Neural cell (in vitro differentiated cells): ENCODE data around the gene BRINP2. TPM values are rescaled to one million over a fixed set of nuclear protein-coding genes. Genes with fewer than 3 reads are reported as not detected.

Experiments
- H2AFZ ChIP-seq: fragments of 200-600, 300-800 bp; sonication (generic), shearing (Covaris generic); 2 replicates; pipeline ENCODE4 v1.6.0; 2014; ENCODE audit warnings: low read depth, mild to moderate bottlenecking, antibody characterized with exemption, low read length, moderate library complexity
- H3F3A ChIP-seq: fragments of 200-600 bp; shearing (Covaris generic); 2 replicates; pipeline ENCODE4 v1.6.1; 2016; ENCODE audit warnings: mild to moderate bottlenecking, moderate library complexity, mixed read lengths, antibody characterized with exemption, low read length; ENCODE audit not compliant: insufficient read depth, poor library complexity, severe bottlenecking
- H3K27ac ChIP-seq: fragments of 200-600, 300-800 bp; sonication (generic), shearing (Covaris generic); 2 replicates; pipeline ENCODE4 v1.5.1; 2014; ENCODE audit warnings: mild to moderate bottlenecking, low read length, moderate library complexity
- H3K27me3 ChIP-seq: fragments of 300-800, 200-600 bp; sonication (generic), shearing (Covaris generic); 2 replicates; pipeline ENCODE4 v1.6.0; 2014; ENCODE audit warnings: mild to moderate bottlenecking, low read depth, low read length, moderate library complexity; ENCODE audit not compliant: insufficient read depth
- H3K36me3 ChIP-seq: fragments of 300-800, 200-600 bp; sonication (generic), shearing (Covaris generic); 2 replicates; pipeline ENCODE4 v1.5.1; 2014; ENCODE audit warnings: mild to moderate bottlenecking, antibody characterized with exemption, low read length, moderate library complexity; ENCODE audit not compliant: insufficient read depth
- H3K4me2 ChIP-seq: fragments of 300-800, 200-600 bp; sonication (generic), shearing (Covaris generic); 2 replicates; pipeline ENCODE4 v1.6.0; 2014; ENCODE audit warnings: mild to moderate bottlenecking, low read length
- H3K4me3 ChIP-seq: fragments of 300-800, 200-600 bp; sonication (generic), shearing (Covaris generic); 2 replicates; pipeline ENCODE4 v1.5.1; 2014; ENCODE audit warnings: mild to moderate bottlenecking, low read length, moderate library complexity
- H3K79me2 ChIP-seq: fragments of 200-600 bp; shearing (Covaris generic); replicated peaks from 2 replicates; pipeline ENCODE4 v1.6.0; 2014; ENCODE audit warnings: mild to moderate bottlenecking, low read length, moderate library complexity; ENCODE audit not compliant: insufficient read depth
- H3K9ac ChIP-seq: fragments of 300-800, 200-600 bp; sonication (generic), shearing (Covaris generic); 2 replicates; pipeline ENCODE4 v1.6.1; 2016; ENCODE audit warnings: mild to moderate bottlenecking, low read length, mixed read lengths
- H3K9me2 ChIP-seq: fragments of 200-600 bp; shearing (Covaris generic); 2 replicates; pipeline ENCODE4 v1.6.1; 2016; ENCODE audit warnings: mild to moderate bottlenecking, low read length, mixed read lengths; ENCODE audit not compliant: insufficient read depth
- H3K9me3 ChIP-seq: fragments of 200-600, 300-800 bp; sonication (generic), shearing (Covaris generic); 2 replicates; pipeline ENCODE4 v1.6.1; 2016; ENCODE audit warnings: mild to moderate bottlenecking, mixed run types, low read length, moderate library complexity, mixed read lengths
- H4K20me1 ChIP-seq: fragments of 200-600 bp; shearing (Covaris generic); 2 replicates; pipeline ENCODE4 v1.6.1; 2016; ENCODE audit warnings: mild to moderate bottlenecking, mixed run types; ENCODE audit not compliant: insufficient read depth
- CTCF ChIP-seq: fragments of 450-650 bp; IDR thresholded peaks from 2 replicates; pipeline ENCODE4 v1.5.1; 2014; ENCODE audit warnings: antibody characterized with exemption, mild to moderate bottlenecking, moderate library complexity; ENCODE audit not compliant: poor library complexity, severe bottlenecking
- EP300 ChIP-seq: fragments of 450-650 bp; conservative IDR thresholded peaks from 2 replicates; pipeline ENCODE4 v1.6.1; 2014; ENCODE audit warnings: antibody characterized with exemption, mild to moderate bottlenecking, moderate library complexity; ENCODE audit not compliant: poor library complexity, severe bottlenecking
- EZH2 ChIP-seq: fragments of 200-600, 300-800 bp; shearing (Covaris generic), sonication (generic); IDR thresholded peaks from 2 replicates; pipeline ENCODE4 v1.6.1; 2014; ENCODE audit warnings: antibody characterized with exemption, low read length, borderline replicate concordance, mild to moderate bottlenecking; ENCODE audit not compliant: insufficient read depth, poor library complexity, severe bottlenecking
- MXI1 ChIP-seq: fragments of 450-650 bp; conservative IDR thresholded peaks from 2 replicates; pipeline ENCODE4 v1.6.1; 2014; ENCODE audit warnings: antibody characterized with exemption, mild to moderate bottlenecking; ENCODE audit not compliant: poor library complexity, severe bottlenecking
- POLR2AphosphoS5 ChIP-seq: IDR thresholded peaks from 2 replicates; pipeline ENCODE4 v1.6.1; 2012
- RAD21 ChIP-seq: fragments of 450-650 bp; conservative IDR thresholded peaks from 2 replicates; pipeline ENCODE4 v1.6.1; 2014; ENCODE audit warnings: antibody characterized with exemption, mild to moderate bottlenecking, moderate library complexity
- REST ChIP-seq: IDR thresholded peaks from 2 replicates; pipeline ENCODE4 v1.6.1; 2012; ENCODE audit warnings: borderline replicate concordance
- SMC3 ChIP-seq: fragments of 450-650 bp; conservative IDR thresholded peaks from 2 replicates; pipeline ENCODE4 v1.6.1; 2014; ENCODE audit warnings: antibody characterized with exemption, mild to moderate bottlenecking, moderate library complexity; ENCODE audit not compliant: poor library complexity
- TAF1 ChIP-seq: IDR thresholded peaks from 2 replicates; pipeline ENCODE4 v1.6.1; 2012; ENCODE audit warnings: low read depth
- polyA plus RNA-seq: library from polyadenylated mRNA; depleted of rRNA; stranded (reverse); fragments of >200 nt; gene quantifications from 2 replicates; pipeline ENCODE4 v1.2.3, GENCODE V29; 2014

BRINP2 gene
- polyA plus RNA-seq, 1 donor from 2014 or later = 12.9 TPM

- H3K36me3 ChIP-seq = no peaks in the 10 kb centered on the region
- H3K4me2 ChIP-seq = peak within 1 kb of the TSS; percentile 76
- peak within 1 kb of the TSS; percentile 80 for H3K27ac ChIP-seq
- H3K27me3 ChIP-seq = no peaks in the 10 kb centered on the region
- H4K20me1 ChIP-seq = no peaks in the 10 kb centered on the region
- no peaks in the 10 kb centered on the region for H3K9me2 ChIP-seq
- H2AFZ ChIP-seq = peak within 1 kb of the TSS; percentile 83
- peaks cover 34% of the 10 kb centered on the region for H3K79me2 ChIP-seq
- H3K9ac ChIP-seq = peak within 1 kb of the TSS; percentile 86
- H3F3A ChIP-seq = peaks cover 3% of the 10 kb centered on the region
- peak; percentile 43 for TF ChIP-seq MXI1
- peak; percentile 75 for TF ChIP-seq REST
- TF ChIP-seq RAD21 = peak; percentile 29
- TF ChIP-seq TAF1 = no peak
- TF ChIP-seq SMC3 = peak; percentile 38
- peak; percentile 45 for TF ChIP-seq POLR2AphosphoS5
- TF ChIP-seq CTCF = peak; percentile 47
- TF ChIP-seq EZH2 = no peak
- H3K9me3 ChIP-seq = no peaks in the 10 kb centered on the region
- peak within 1 kb of the TSS; percentile 82 for H3K4me3 ChIP-seq
Measured at GRCh38 chr1:177164380-177165068, 6.2 kb upstream of the BRINP2 start, which contains the start of gene ASTN1. Gene ASTN1 (minus strand): TSS chr1:177164712. CDS start chr1:177164676, 36 bp downstream.

DNA sequence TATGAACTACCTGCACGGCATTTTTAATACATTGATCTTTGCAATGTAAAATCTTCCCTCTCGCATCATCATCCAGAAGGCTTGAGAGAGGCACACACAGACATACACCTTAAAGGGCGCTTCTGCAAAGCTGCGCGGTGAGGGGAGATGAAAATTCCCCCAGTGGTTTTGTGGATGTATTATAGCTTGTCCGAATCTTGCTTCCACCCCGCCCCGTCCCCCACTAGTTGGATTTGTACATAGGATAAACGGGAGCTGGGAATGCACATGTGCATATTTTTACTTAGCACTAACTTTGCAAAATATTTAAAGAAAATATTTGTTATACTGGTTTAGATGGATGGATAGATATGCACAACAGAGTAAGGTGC lies 5.7 kb upstream of the BRINP2 start:
- Histone ChIP-seq H3K9me3 (no peaks in the 10 kb centered on the region), H3K4me2 (peak overlapping the region; percentile 56), H3K27ac (peak overlapping the region; percentile 80), H4K20me1 (no peaks in the 10 kb centered on the region), H3K9me2 (no peaks in the 10 kb centered on the region), H3K4me3 (peak overlapping the region; percentile 82), H2AFZ (peak overlapping the region; percentile 83), H3K36me3 (no peaks in the 10 kb centered on the region), H3F3A (peaks cover 3% of the 10 kb centered on the region), H3K79me2 (peaks cover 34% of the 10 kb centered on the region), H3K27me3 (no peaks in the 10 kb centered on the region), H3K9ac (peak overlapping the region; percentile 86)
- TF ChIP-seq REST = no peak
- no peak for TF ChIP-seq EP300
- TF ChIP-seq POLR2AphosphoS5 = no peak
- no peak for TF ChIP-seq EZH2
